NCI-H1930 (cell line): Measurements from ENCODE around the gene WSCD2.

Experiments used
- DNase-seq, 2 experiments: peaks; one replicate each; lab custom pipeline; 2025; lab: John Stamatoyannopoulos, UW

WSCD2 gene

DNA sequence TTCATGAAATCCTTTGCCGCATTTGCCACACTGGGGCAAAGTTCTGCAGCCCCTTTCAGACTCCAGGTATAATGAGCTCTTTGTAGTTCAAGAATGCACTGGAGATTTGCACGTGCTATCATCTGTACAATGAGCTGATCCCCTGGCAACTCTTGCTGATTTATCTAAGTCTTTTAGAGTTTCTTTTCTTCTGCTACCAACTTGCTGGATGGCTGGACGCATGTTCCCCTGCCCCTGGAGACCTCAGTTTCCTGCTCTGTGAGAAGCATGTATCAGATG, 106.8 kb downstream of the WSCD2 start:
- no peak for DNase-seq

- no peak for DNase-seq
These were observed 107.3 kb downstream of the WSCD2 start for GRCh38 chr12:108236366-108236765.

DNA sequence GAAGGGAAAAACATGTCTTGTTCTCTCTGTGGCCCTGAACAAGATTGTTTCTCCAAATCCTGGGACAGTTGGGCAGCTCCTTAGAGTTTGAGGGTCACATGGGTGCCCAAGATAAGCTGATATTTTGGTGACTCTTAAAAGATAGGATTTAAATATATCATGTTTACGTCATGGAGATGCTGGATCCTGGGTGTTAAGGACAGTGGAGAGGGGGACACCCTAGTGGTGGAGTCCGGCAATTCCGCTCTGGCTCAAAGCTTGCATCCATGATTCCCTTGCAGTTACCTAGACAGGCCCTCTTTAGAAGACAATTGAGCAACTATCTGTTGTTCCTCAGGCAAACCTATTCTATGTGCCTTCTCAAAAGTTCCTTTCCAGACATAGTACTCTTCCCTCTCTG, 108.2 kb downstream of the WSCD2 start:
- DNase-seq = no peak

- DNase-seq = no peak
These were observed 109.4 kb downstream of the WSCD2 start for GRCh38 chr12:108238474-108238873.

GRCh38 chr12:108239378-108239777, 110.3 kb downstream of the WSCD2 start:
- no peak for DNase-seq

- peak in 1 of 2 experiments; percentile 29 for DNase-seq
These were observed 111.1 kb downstream of the WSCD2 start for GRCh38 chr12:108240027-108240785.

DNA sequence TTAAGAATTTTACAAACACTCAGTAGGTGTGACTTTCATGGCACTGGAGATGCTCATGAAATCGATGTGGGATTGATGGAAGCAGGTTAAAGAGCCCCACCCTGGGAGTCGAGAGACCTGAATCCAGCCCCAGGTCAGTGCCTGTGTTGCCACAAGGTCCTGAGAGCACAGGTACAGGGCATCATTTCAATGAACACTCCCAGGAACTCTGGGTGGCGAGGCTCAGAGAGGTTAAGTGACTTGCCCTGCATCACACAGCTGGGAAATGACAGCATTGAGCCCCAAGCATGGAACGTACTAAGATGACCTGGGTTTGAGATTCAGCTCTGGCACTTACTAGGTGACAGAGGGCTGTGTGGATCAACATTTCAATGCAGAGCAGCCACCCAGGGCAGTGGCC, 111.8 kb downstream of the WSCD2 start:
- DNase-seq = no peak

- DNase-seq = no peak
These were observed 113.1 kb downstream of the WSCD2 start for GRCh38 chr12:108241986-108242703.

DNA sequence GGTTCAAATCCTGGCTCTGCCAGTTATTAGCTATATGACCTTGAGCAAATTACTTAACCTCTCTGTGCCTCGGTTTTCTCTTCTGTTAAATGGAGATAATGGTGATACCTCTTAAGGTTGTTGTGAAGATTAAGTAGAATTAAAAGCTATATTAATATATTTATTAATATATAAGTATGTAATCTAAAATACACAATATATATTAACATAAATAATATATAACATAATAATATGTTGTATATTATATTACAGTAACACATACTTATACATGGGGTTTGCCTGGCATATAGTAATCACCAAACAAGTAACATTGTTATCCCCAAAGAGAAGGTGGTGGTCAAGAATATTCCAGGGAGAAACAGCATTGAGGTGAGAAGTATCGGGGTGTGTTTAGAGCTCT, 118.0 kb downstream of the WSCD2 start:
- DNase-seq = no peak

- no peak for DNase-seq
These were observed 118.9 kb downstream of the WSCD2 start for GRCh38 chr12:108248011-108248410.

- no peak for DNase-seq
These were observed 123.4 kb downstream of the WSCD2 start for GRCh38 chr12:108252523-108252922.

DNA sequence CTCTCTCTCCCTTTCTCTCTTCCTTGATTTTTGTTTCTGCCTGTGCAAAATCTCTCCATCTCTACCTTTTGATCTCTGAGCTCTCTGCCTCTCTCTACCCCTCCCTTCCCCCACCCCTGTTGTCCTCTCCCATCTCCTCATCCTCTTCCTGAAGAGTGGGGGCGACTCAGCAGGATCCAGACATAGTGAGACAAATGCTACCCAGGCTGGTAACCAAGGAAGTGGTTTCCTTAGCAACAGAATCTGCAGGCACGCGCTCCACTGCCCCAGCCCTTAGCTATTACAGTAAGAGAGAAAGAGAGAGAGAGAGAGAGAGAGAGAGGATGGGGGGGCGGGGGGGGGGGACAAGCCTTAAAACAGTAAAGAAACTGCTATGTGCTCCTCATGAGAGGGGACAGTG, 124.5 kb downstream of the WSCD2 start:
- no peak for DNase-seq

DNA sequence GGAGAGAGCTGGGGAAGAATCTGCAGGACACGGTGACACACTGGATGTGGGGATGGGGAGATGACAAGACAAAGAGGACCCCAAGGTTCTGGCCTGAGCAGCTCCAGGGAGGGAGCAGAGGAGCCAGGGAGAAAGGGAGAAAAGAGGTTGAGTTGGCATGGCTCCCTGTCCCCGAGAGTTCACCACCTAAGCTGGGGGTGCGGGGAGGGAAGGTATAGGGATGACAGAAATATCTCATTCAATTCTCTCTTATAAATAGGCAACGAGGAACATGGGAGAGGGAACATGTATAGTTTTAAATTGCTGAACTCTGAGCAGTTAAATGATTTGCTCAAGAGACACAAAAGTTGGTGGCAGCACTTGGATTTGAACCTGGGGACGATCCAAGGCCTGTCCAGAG, 124.9 kb downstream of the WSCD2 start:
- no peak for DNase-seq

GRCh38 chr12:108254517-108255251, 125.6 kb downstream of the WSCD2 start:
- no peak for DNase-seq

- DNase-seq = no peak
These were observed 126.1 kb downstream of the WSCD2 start for GRCh38 chr12:108255252-108255602.

DNA sequence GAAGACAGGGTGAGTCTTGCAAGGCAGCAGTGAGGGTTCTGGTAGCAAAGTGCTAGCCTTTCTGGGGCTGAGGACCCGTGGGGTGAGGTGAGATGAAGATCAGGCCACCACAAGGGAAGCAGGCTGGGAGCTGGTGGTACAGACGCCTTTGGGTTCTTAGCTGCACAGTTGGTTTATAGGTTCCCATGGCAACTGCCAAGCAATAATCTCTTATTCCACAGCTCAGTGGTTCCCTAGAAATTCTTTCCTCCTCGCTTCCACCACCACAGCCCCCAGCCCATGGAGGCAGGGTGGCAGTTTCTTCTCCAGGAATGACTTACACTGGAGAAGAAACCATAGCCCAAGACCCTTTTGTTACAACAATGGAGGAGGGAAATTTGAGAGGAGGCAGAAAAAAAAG, 127.9 kb downstream of the WSCD2 start:
- DNase-seq = no peak

- no peak for DNase-seq
These were observed 128.6 kb downstream of the WSCD2 start for GRCh38 chr12:108257610-108258106.

- no peak for DNase-seq
These were observed 131.0 kb downstream of the WSCD2 start for GRCh38 chr12:108260039-108260438.

DNA sequence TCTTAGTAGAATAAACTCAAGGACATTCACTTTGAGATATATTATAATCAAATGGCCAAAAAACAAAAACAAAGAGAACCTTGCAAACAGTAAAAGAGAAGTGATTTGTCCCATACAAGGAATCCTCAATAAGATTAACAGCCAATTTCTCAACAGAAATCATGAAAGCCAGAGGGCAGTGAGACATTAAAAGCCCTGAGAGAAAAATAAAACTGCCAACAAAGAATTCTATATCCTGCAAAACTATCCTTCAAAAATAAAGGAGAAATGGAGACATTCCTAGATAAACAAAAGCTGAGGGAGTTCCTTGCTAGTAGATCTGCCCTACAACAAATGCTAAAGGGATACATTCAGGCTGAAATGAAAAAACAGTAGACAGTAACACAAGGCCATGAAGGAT, 131.9 kb downstream of the WSCD2 start:
- DNase-seq = no peak

DNA sequence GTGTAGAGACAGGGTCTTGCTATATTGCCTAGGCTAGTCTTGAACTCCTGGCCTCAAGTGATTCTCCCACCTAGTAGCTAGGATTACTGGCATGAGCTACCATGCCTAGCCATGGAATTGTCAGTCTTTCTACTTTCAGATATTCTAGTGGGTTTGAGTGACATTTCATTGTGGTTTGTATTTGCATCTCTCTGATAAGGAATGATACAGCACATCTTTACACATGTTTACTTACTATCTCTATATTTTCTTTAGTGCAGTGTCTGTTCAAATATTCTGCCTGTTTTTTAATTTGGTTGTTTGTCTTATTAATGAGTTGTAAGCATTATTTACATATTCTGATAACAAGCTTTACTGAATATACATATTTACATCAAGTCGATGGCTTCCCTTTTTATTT, 136.4 kb downstream of the WSCD2 start:
- DNase-seq = no peak

DNA sequence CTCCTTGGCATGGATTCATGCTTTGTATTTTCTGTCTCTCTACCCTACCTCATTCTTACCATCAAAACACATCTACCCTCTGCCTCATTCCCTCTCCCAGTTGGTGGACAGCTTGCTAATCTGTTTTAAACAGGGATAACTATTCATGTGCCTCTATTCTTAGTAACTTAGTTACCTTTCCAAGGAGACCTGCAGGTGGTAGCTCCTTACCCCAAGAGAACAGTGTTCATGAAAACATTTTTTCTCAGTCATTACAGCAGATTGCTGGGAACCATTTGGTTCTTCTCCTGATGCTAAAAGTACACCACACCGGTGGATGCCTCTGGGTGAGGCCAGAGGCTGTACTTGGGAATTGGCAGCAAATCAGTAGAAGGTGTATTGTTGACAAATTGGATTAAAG, 137.0 kb downstream of the WSCD2 start:
- no peak for DNase-seq

DNA sequence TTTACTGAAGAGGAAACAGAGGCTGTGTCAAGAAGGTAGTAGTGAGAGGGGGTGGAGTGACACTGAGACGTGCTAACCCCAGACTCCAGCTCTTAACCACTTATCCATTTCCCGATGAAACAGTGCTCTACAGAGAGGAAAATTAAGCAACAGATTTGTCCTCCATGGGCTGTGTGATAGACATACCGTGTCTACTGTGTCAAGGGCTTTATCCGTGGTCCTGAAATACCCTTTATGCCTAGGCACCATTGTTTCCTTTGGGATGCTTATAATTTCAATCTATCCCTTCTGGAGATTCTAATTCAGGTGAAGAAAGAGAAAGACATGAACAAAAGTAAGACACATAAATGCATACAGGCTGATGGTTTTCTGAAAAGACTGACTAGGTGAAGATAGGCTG, 138.4 kb downstream of the WSCD2 start:
- DNase-seq = no peak

GRCh38 chr12:108268397-108268796, 139.3 kb downstream of the WSCD2 start:
- no peak for DNase-seq
